GM12891 (cell line): ENCODE data around the gene SYT3.
"Not testable (repeated sequence)": the region's sequence is repeated elsewhere in the genome, so short reads cannot be mapped to it uniquely, and the experiment has no call there.

Source experiments
- POLR2A ChIP-seq: IDR thresholded peaks from 2 replicates; pipeline ENCODE4 v1.6.1; 2011; ENCODE audit warnings: low read depth, low read length, control low read depth
- POLR2AphosphoS5 ChIP-seq: IDR thresholded peaks from 2 replicates; pipeline ENCODE4 v1.6.1; 2011; ENCODE audit warnings: low read depth, low read length, control low read depth
- SPI1 ChIP-seq: IDR thresholded peaks from 2 replicates; pipeline ENCODE4 v1.6.1; 2011; ENCODE audit warnings: low read depth, low read length, control low read depth
- TAF1 ChIP-seq: IDR thresholded peaks from 2 replicates; pipeline ENCODE4 v1.6.1; 2011; ENCODE audit warnings: low read depth, low read length, control low read depth

GRCh38 chr19:50606059-50606836 is 33.4 kb downstream of the SYT3 start:
- TF ChIP-seq POLR2AphosphoS5, POLR2A, SPI1, TAF1: not testable (repeated sequence)
